Loucy (cell line): Measurements from ENCODE around the gene TBCEL.

Source experiments
- H2AFZ ChIP-seq: fragments of 200-600 bp; sonication (generic); 2 replicates; pipeline ENCODE4 v1.6.0; 2016; ENCODE audit warnings: antibody characterized with exemption, mild to moderate bottlenecking, low read length, moderate library complexity
- H3F3A ChIP-seq: fragments of 200-600 bp; 2 replicates; pipeline ENCODE4 v1.6.0; 2016; ENCODE audit warnings: antibody characterized with exemption, low read depth, mild to moderate bottlenecking
- H3K27me3 ChIP-seq: fragments of 200-600 bp; sonication (generic); 2 replicates; pipeline ENCODE4 v1.6.1; 2014; ENCODE audit warnings: low read length, mild to moderate bottlenecking; ENCODE audit not compliant: insufficient read depth, poor library complexity, severe bottlenecking
- H3K36me3 ChIP-seq: fragments of 200-600 bp; sonication (generic); 2 replicates; pipeline ENCODE4 v1.6.1; 2016; ENCODE audit warnings: low read length; ENCODE audit not compliant: insufficient read depth
- H3K4me1 ChIP-seq: fragments of 200-600 bp; sonication (generic); 2 replicates; pipeline ENCODE4 v1.5.1; 2014; ENCODE audit warnings: low read length, mild to moderate bottlenecking; ENCODE audit not compliant: insufficient read depth, poor library complexity, severe bottlenecking
- H3K4me2 ChIP-seq: fragments of 200-600 bp; sonication (generic); 2 replicates; pipeline ENCODE4 v1.6.0; 2014; ENCODE audit warnings: antibody characterized with exemption, low read length, low read depth, mild to moderate bottlenecking; ENCODE audit not compliant: poor library complexity, severe bottlenecking
- H3K4me3 ChIP-seq: fragments of 200-600 bp; sonication (generic); 2 replicates; pipeline ENCODE4 v1.5.1; 2014; ENCODE audit warnings: low read length, mild to moderate bottlenecking, mixed read lengths; ENCODE audit not compliant: poor library complexity, severe bottlenecking
- H3K79me2 ChIP-seq: fragments of 200-600 bp; sonication (generic); 2 replicates; pipeline ENCODE4 v1.6.1; 2014; ENCODE audit warnings: low read length; ENCODE audit not compliant: insufficient read depth
- H3K9ac ChIP-seq: fragments of 200-600 bp; sonication (generic); 2 replicates; pipeline ENCODE4 v1.6.0; 2014; ENCODE audit warnings: mild to moderate bottlenecking, low read depth, low read length, moderate library complexity; ENCODE audit not compliant: poor library complexity, severe bottlenecking
- H3K9me2 ChIP-seq: fragments of 200-600 bp; sonication (generic); replicated peaks from 2 replicates; pipeline ENCODE4 v1.6.1; 2016; ENCODE audit warnings: low read depth, low read length, mixed read lengths
- H3K9me3 ChIP-seq: fragments of 200-600 bp; sonication (generic); 2 replicates; pipeline ENCODE4 v1.6.1; 2014; ENCODE audit warnings: mild to moderate bottlenecking, antibody characterized with exemption, low read length, low read depth; ENCODE audit not compliant: insufficient read depth
- H4K20me1 ChIP-seq: fragments of 200-600 bp; sonication (generic); 2 replicates; pipeline ENCODE4 v1.6.0; 2014; ENCODE audit warnings: antibody characterized with exemption, low read length, mild to moderate bottlenecking; ENCODE audit not compliant: insufficient read depth, poor library complexity, severe bottlenecking
- CTCF ChIP-seq: fragments of 200-600 bp; sonication (generic); conservative IDR thresholded peaks from 2 replicates; pipeline ENCODE4 v1.5.1; 2014; ENCODE audit warnings: mild to moderate bottlenecking, antibody characterized with exemption, low read length
- EZH2phosphoT487 ChIP-seq: fragments of 200-600 bp; IDR thresholded peaks from 2 replicates; pipeline ENCODE4 v1.6.1; 2018; ENCODE audit warnings: antibody characterized with exemption, mild to moderate bottlenecking, moderate library complexity, borderline replicate concordance

TBCEL gene

GRCh38 chr11:121119440-121119839 is 95.5 kb downstream of the TBCEL start:
- Histone ChIP-seq H3K27me3 (no peaks in the 10 kb centered on the region), H3K4me2 (no peak overlapping the region), H3K9me2 (no peaks in the 10 kb centered on the region), H3K4me1 (no peaks in the 10 kb centered on the region), H3K9ac (no peak overlapping the region), H4K20me1 (no peaks in the 10 kb centered on the region), H3K4me3 (no peak overlapping the region), H3F3A (no peaks in the 10 kb centered on the region), H2AFZ (no peak overlapping the region), H3K79me2 (no peaks in the 10 kb centered on the region), H3K9me3 (no peaks in the 10 kb centered on the region), H3K36me3 (no peaks in the 10 kb centered on the region)
- TF ChIP-seq EZH2phosphoT487 (no peak), CTCF (0 out of 2 replicates have a peak, but pooled peaks have one; percentile 18)

- no peaks in the 10 kb centered on the region for H3K4me1 ChIP-seq
- no peaks in the 10 kb centered on the region for H3K36me3 ChIP-seq
- H3K79me2 ChIP-seq: no peaks in the 10 kb centered on the region
- H4K20me1 ChIP-seq: no peaks in the 10 kb centered on the region
- H3K4me3 ChIP-seq: no peak overlapping the region
- TF ChIP-seq EZH2phosphoT487 (no peak), CTCF (no peak)
- H3K9ac ChIP-seq: no peak overlapping the region
- no peaks in the 10 kb centered on the region for H3K9me2 ChIP-seq
- no peaks in the 10 kb centered on the region for H3K9me3 ChIP-seq
- no peaks in the 10 kb centered on the region for H3F3A ChIP-seq
- H3K4me2 ChIP-seq: no peak overlapping the region
- no peak overlapping the region for H2AFZ ChIP-seq
- no peaks in the 10 kb centered on the region for H3K27me3 ChIP-seq
Measured at GRCh38 chr11:121122328-121122727, 98.4 kb downstream of the TBCEL start.

GRCh38 chr11:121123496-121124069 is 99.7 kb downstream of the TBCEL start:
- Histone ChIP-seq H3K4me2 (no peak overlapping the region), H4K20me1 (no peaks in the 10 kb centered on the region), H3K4me1 (no peaks in the 10 kb centered on the region), H3K36me3 (no peaks in the 10 kb centered on the region), H3K9me2 (no peaks in the 10 kb centered on the region), H3K4me3 (no peak overlapping the region), H3K27me3 (no peaks in the 10 kb centered on the region), H3K9ac (no peak overlapping the region), H2AFZ (no peak overlapping the region), H3K79me2 (no peaks in the 10 kb centered on the region), H3K9me3 (no peaks in the 10 kb centered on the region), H3F3A (no peaks in the 10 kb centered on the region)
- TF ChIP-seq EZH2phosphoT487 (no peak), CTCF (no peak)
